ENCODE measurements around the gene TMEFF2. TPM values are rescaled to one million over a fixed set of nuclear protein-coding genes. Genes with fewer than 3 reads are reported as not detected.

Gene TMEFF2
- total and polyA plus RNA-seq, 2 experiments from 2014 or later, result 1.7 to 2.2 TPM

DNA sequence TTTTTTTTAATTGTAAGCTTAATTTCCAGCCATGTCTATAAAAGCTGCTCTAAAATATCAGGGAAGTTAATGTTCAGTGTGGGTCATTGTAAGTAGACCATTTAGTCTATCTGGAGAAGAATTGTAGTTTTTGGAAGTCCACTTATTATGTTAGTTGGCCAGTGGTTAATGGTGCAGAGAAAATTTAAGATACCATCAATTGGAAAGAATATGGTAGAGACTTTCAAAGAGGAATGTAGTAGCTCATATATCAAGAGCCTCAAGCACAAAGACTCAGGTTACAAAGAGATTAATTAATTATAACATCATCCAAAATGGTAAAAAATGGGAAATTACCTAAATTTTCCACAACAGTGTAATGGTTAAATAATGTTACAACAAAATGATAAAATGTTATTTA lies 220.1 kb downstream of the TMEFF2 start:
- no peaks in the 10 kb centered on the region for H3K79me2 ChIP-seq (replicated peaks; ENCODE audit: insufficient read depth)
- no peak for DNase-seq (ENCODE audit: low spot score)
- H3F3A ChIP-seq (replicated peaks; ENCODE audit: low read depth), result no peaks in the 10 kb centered on the region
- H3K27me3 ChIP-seq (ENCODE audit: insufficient read depth), result no peaks in the 10 kb centered on the region
- H3K27ac ChIP-seq (ENCODE audit: low read depth), result no peak overlapping the region
- Mint-ChIP-seq H3K4me1 (peaks cover 17% of the 10 kb centered on the region), H3K9me3 (no peaks in the 10 kb centered on the region), H3K27me3 (ENCODE audit: insufficient read depth, low read depth, poor library complexity) (no peaks in the 10 kb centered on the region), H3K27ac (no peak overlapping the region), H3K36me3 (ENCODE audit: low read depth) (no peaks in the 10 kb centered on the region; the same call in 2 of the 3 replicates), H3K4me3 (no peak overlapping the region)
- no peak overlapping the region for H3K4me2 ChIP-seq
- H3K4me1 ChIP-seq (ENCODE audit: insufficient read depth), result peaks cover 18% of the 10 kb centered on the region
- no peak for ATAC-seq
- no peaks in the 10 kb centered on the region for H3K9me2 ChIP-seq (ENCODE audit: insufficient read depth)
- TF ChIP-seq, protein P1, sequence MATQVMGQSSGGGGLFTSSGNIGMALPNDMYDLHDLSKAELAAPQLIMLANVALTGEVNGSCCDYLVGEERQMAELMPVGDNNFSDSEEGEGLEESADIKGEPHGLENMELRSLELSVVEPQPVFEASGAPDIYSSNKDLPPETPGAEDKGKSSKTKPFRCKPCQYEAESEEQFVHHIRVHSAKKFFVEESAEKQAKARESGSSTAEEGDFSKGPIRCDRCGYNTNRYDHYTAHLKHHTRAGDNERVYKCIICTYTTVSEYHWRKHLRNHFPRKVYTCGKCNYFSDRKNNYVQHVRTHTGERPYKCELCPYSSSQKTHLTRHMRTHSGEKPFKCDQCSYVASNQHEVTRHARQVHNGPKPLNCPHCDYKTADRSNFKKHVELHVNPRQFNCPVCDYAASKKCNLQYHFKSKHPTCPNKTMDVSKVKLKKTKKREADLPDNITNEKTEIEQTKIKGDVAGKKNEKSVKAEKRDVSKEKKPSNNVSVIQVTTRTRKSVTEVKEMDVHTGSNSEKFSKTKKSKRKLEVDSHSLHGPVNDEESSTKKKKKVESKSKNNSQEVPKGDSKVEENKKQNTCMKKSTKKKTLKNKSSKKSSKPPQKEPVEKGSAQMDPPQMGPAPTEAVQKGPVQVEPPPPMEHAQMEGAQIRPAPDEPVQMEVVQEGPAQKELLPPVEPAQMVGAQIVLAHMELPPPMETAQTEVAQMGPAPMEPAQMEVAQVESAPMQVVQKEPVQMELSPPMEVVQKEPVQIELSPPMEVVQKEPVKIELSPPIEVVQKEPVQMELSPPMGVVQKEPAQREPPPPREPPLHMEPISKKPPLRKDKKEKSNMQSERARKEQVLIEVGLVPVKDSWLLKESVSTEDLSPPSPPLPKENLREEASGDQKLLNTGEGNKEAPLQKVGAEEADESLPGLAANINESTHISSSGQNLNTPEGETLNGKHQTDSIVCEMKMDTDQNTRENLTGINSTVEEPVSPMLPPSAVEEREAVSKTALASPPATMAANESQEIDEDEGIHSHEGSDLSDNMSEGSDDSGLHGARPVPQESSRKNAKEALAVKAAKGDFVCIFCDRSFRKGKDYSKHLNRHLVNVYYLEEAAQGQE (IDR thresholded peaks at IDR 0.05; ENCODE audit: unreplicated experiment), result no peak
- TF ChIP-seq, protein P2, sequence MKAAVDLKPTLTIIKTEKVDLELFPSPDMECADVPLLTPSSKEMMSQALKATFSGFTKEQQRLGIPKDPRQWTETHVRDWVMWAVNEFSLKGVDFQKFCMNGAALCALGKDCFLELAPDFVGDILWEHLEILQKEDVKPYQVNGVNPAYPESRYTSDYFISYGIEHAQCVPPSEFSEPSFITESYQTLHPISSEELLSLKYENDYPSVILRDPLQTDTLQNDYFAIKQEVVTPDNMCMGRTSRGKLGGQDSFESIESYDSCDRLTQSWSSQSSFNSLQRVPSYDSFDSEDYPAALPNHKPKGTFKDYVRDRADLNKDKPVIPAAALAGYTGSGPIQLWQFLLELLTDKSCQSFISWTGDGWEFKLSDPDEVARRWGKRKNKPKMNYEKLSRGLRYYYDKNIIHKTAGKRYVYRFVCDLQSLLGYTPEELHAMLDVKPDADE (IDR thresholded peaks at IDR 0.05), result no peak
- TF ChIP-seq STAT1 (IDR thresholded peaks at IDR 0.05; ENCODE audit: unreplicated experiment), result no peak
- no peak for TF ChIP-seq EZH2 (IDR thresholded peaks at IDR 0.05; ENCODE audit: low read depth, unreplicated experiment)
- TF ChIP-seq POLR2AphosphoS5 (IDR thresholded peaks at IDR 0.05; ENCODE audit: low read depth), result no peak
- TF ChIP-seq NANOG (IDR thresholded peaks at IDR 0.05; ENCODE audit: borderline replicate concordance), result no peak
- no peak for TF ChIP-seq CREB1 (CRISPR knock-in tag; IDR thresholded peaks at IDR 0.05; ENCODE audit: low read depth)
- TF ChIP-seq JUNB (IDR thresholded peaks at IDR 0.05; ENCODE audit: unreplicated experiment), result no peak
- H3K36me3 ChIP-seq (ENCODE audit: insufficient read depth), result no peaks in the 10 kb centered on the region
- H3K4me3 ChIP-seq, result no peak overlapping the region
- H4K20me1 ChIP-seq (replicated peaks; ENCODE audit: insufficient read depth), result no peaks in the 10 kb centered on the region
- no peak overlapping the region for H2AFZ ChIP-seq

- H3K4me3 ChIP-seq, result no peak overlapping the region
- no peaks in the 10 kb centered on the region for H3K27me3 ChIP-seq (ENCODE audit: insufficient read depth)
- H3K9me2 ChIP-seq (ENCODE audit: insufficient read depth), result no peaks in the 10 kb centered on the region
- no peaks in the 10 kb centered on the region for H4K20me1 ChIP-seq (replicated peaks; ENCODE audit: insufficient read depth)
- no peaks in the 10 kb centered on the region for H3K27me3 Mint-ChIP-seq (ENCODE audit: insufficient read depth, low read depth, poor library complexity)
- H3F3A ChIP-seq (replicated peaks; ENCODE audit: low read depth), result no peaks in the 10 kb centered on the region
- no peak overlapping the region for H3K4me3 Mint-ChIP-seq
- no peak for DNase-seq (ENCODE audit: low spot score)
- H3K79me2 ChIP-seq (replicated peaks; ENCODE audit: insufficient read depth), result no peaks in the 10 kb centered on the region
- H3K4me1 Mint-ChIP-seq, result no peaks in the 10 kb centered on the region
- H3K36me3 Mint-ChIP-seq (ENCODE audit: low read depth), result no peaks in the 10 kb centered on the region; the same call in 2 of the 3 replicates
- no peak overlapping the region for H3K27ac ChIP-seq (ENCODE audit: low read depth)
- no peak overlapping the region for H3K27ac Mint-ChIP-seq
- H3K4me1 ChIP-seq (ENCODE audit: insufficient read depth), result no peaks in the 10 kb centered on the region
- no peaks in the 10 kb centered on the region for H3K9me3 Mint-ChIP-seq
- no peak overlapping the region for H2AFZ ChIP-seq
- H3K4me2 ChIP-seq, result no peak overlapping the region
- ATAC-seq, result no peak
- H3K36me3 ChIP-seq (ENCODE audit: insufficient read depth), result no peaks in the 10 kb centered on the region
- TF ChIP-seq JUNB (IDR thresholded peaks at IDR 0.05; ENCODE audit: unreplicated experiment), result no peak
- no peak for TF ChIP-seq ZNF331 (CRISPR knock-in tag; IDR thresholded peaks at IDR 0.05; ENCODE audit: low read depth)
- TF ChIP-seq, protein P2 (IDR thresholded peaks at IDR 0.05), result no peak
- TF ChIP-seq EZH2phosphoT487 (IDR thresholded peaks at IDR 0.05; ENCODE audit: unreplicated experiment), result no peak
- TF ChIP-seq STAT1 (IDR thresholded peaks at IDR 0.05; ENCODE audit: unreplicated experiment), result no peak
- TF ChIP-seq, protein P1 (IDR thresholded peaks at IDR 0.05; ENCODE audit: unreplicated experiment), result no peak
- no peak for TF ChIP-seq ZNF114 (CRISPR knock-in tag; IDR thresholded peaks at IDR 0.05)
- TF ChIP-seq, protein P3, sequence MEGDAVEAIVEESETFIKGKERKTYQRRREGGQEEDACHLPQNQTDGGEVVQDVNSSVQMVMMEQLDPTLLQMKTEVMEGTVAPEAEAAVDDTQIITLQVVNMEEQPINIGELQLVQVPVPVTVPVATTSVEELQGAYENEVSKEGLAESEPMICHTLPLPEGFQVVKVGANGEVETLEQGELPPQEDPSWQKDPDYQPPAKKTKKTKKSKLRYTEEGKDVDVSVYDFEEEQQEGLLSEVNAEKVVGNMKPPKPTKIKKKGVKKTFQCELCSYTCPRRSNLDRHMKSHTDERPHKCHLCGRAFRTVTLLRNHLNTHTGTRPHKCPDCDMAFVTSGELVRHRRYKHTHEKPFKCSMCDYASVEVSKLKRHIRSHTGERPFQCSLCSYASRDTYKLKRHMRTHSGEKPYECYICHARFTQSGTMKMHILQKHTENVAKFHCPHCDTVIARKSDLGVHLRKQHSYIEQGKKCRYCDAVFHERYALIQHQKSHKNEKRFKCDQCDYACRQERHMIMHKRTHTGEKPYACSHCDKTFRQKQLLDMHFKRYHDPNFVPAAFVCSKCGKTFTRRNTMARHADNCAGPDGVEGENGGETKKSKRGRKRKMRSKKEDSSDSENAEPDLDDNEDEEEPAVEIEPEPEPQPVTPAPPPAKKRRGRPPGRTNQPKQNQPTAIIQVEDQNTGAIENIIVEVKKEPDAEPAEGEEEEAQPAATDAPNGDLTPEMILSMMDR (conservative IDR thresholded peaks at IDR 0.05; ENCODE audit: low read depth in 2 of 2), result no peak
- TF ChIP-seq NANOG (IDR thresholded peaks at IDR 0.05; ENCODE audit: borderline replicate concordance), result no peak
- TF ChIP-seq CREB1 (CRISPR knock-in tag; IDR thresholded peaks at IDR 0.05; ENCODE audit: low read depth), result no peak
- no peak for TF ChIP-seq EZH2 (IDR thresholded peaks at IDR 0.05; ENCODE audit: low read depth, unreplicated experiment)
Measured at GRCh38 chr2:191970867-191971266, 223.9 kb downstream of the TMEFF2 start.
